Measurements from ENCODE around the gene ASIC2. TPM values are rescaled to one million over a fixed set of nuclear protein-coding genes. Genes with fewer than 3 reads are reported as not detected.
A peak's percentile ranks its signal among the peaks of the same experiment; 100 is the strongest.

The ASIC2 gene
- total and polyA plus RNA-seq, 2 experiments from 2014 or later: 0.52 to 2.8 TPM

DNA sequence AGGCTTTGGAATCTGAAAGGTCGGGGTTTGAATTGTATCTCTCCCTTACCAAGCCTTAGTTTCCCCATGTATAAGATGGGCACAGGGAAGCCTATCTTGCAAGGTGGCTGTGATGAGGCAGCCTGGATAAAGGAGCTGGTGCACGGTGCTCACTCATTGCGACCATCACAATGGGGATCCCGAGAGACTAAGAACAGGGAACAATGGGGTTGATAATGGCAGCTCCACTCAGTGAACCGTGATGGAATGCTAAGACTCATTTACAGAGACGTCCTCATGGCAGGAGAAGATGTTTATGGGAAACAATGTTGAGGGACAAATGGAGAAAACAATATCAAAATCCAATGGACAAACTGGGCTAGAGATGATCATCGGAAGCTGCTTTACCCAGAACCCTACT, 219.7 kb downstream of the ASIC2 start:
- no peaks in the 10 kb centered on the region for H3K4me1 Mint-ChIP-seq

More for the DNA sequence above, 219.7 kb downstream of the ASIC2 start:
- Histone ChIP-seq H3K36me3 (ENCODE audit: insufficient read depth) (no peaks in the 10 kb centered on the region), H3K4me1 (ENCODE audit: insufficient read depth) (no peaks in the 10 kb centered on the region), H3K4me3 (no peak overlapping the region), H3K79me2 (replicated peaks; ENCODE audit: insufficient read depth) (no peaks in the 10 kb centered on the region), H4K20me1 (replicated peaks; ENCODE audit: insufficient read depth) (no peaks in the 10 kb centered on the region), H2AFZ (no peak overlapping the region), H3K9me2 (ENCODE audit: insufficient read depth) (peaks cover 6% of the 10 kb centered on the region; the same call in 1 of the 2 replicates), H3K4me2 (no peak overlapping the region), H3F3A (replicated peaks; ENCODE audit: low read depth) (no peaks in the 10 kb centered on the region), H3K27me3 (ENCODE audit: insufficient read depth) (no peaks in the 10 kb centered on the region), H3K27ac (ENCODE audit: low read depth) (no peak overlapping the region)
- Mint-ChIP-seq H3K9me3 (peaks cover 2% of the 10 kb centered on the region; the same call in 1 of the 3 replicates), H3K4me3 (no peak overlapping the region), H3K36me3 (ENCODE audit: low read depth) (no peaks in the 10 kb centered on the region), H3K27ac (no peak overlapping the region), H3K27me3 (ENCODE audit: insufficient read depth, low read depth, poor library complexity) (no peaks in the 10 kb centered on the region)
- ATAC-seq: peak; percentile 35; the same call in 1 of the 3 replicates
- TF ChIP-seq ZNF114 (CRISPR knock-in tag; IDR thresholded peaks at IDR 0.05): no peak
- TF ChIP-seq, protein P1, sequence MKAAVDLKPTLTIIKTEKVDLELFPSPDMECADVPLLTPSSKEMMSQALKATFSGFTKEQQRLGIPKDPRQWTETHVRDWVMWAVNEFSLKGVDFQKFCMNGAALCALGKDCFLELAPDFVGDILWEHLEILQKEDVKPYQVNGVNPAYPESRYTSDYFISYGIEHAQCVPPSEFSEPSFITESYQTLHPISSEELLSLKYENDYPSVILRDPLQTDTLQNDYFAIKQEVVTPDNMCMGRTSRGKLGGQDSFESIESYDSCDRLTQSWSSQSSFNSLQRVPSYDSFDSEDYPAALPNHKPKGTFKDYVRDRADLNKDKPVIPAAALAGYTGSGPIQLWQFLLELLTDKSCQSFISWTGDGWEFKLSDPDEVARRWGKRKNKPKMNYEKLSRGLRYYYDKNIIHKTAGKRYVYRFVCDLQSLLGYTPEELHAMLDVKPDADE (IDR thresholded peaks at IDR 0.05): no peak
- no peak for TF ChIP-seq ZNF331 (CRISPR knock-in tag; IDR thresholded peaks at IDR 0.05; ENCODE audit: low read depth)
- no peak for TF ChIP-seq EZH2 (IDR thresholded peaks at IDR 0.05; ENCODE audit: low read depth, unreplicated experiment)
- TF ChIP-seq POLR2AphosphoS5 (IDR thresholded peaks at IDR 0.05; ENCODE audit: low read depth): no peak
- TF ChIP-seq CREB1 (CRISPR knock-in tag; IDR thresholded peaks at IDR 0.05; ENCODE audit: low read depth): no peak
- no peak for TF ChIP-seq EZH2phosphoT487 (IDR thresholded peaks at IDR 0.05; ENCODE audit: unreplicated experiment)
- TF ChIP-seq JUNB (IDR thresholded peaks at IDR 0.05; ENCODE audit: unreplicated experiment): no peak
- TF ChIP-seq NANOG (IDR thresholded peaks at IDR 0.05; ENCODE audit: borderline replicate concordance): no peak
- TF ChIP-seq, protein P2, sequence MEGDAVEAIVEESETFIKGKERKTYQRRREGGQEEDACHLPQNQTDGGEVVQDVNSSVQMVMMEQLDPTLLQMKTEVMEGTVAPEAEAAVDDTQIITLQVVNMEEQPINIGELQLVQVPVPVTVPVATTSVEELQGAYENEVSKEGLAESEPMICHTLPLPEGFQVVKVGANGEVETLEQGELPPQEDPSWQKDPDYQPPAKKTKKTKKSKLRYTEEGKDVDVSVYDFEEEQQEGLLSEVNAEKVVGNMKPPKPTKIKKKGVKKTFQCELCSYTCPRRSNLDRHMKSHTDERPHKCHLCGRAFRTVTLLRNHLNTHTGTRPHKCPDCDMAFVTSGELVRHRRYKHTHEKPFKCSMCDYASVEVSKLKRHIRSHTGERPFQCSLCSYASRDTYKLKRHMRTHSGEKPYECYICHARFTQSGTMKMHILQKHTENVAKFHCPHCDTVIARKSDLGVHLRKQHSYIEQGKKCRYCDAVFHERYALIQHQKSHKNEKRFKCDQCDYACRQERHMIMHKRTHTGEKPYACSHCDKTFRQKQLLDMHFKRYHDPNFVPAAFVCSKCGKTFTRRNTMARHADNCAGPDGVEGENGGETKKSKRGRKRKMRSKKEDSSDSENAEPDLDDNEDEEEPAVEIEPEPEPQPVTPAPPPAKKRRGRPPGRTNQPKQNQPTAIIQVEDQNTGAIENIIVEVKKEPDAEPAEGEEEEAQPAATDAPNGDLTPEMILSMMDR (conservative IDR thresholded peaks at IDR 0.05; ENCODE audit: low read depth in 2 of 2): no peak
- TF ChIP-seq, protein P3, sequence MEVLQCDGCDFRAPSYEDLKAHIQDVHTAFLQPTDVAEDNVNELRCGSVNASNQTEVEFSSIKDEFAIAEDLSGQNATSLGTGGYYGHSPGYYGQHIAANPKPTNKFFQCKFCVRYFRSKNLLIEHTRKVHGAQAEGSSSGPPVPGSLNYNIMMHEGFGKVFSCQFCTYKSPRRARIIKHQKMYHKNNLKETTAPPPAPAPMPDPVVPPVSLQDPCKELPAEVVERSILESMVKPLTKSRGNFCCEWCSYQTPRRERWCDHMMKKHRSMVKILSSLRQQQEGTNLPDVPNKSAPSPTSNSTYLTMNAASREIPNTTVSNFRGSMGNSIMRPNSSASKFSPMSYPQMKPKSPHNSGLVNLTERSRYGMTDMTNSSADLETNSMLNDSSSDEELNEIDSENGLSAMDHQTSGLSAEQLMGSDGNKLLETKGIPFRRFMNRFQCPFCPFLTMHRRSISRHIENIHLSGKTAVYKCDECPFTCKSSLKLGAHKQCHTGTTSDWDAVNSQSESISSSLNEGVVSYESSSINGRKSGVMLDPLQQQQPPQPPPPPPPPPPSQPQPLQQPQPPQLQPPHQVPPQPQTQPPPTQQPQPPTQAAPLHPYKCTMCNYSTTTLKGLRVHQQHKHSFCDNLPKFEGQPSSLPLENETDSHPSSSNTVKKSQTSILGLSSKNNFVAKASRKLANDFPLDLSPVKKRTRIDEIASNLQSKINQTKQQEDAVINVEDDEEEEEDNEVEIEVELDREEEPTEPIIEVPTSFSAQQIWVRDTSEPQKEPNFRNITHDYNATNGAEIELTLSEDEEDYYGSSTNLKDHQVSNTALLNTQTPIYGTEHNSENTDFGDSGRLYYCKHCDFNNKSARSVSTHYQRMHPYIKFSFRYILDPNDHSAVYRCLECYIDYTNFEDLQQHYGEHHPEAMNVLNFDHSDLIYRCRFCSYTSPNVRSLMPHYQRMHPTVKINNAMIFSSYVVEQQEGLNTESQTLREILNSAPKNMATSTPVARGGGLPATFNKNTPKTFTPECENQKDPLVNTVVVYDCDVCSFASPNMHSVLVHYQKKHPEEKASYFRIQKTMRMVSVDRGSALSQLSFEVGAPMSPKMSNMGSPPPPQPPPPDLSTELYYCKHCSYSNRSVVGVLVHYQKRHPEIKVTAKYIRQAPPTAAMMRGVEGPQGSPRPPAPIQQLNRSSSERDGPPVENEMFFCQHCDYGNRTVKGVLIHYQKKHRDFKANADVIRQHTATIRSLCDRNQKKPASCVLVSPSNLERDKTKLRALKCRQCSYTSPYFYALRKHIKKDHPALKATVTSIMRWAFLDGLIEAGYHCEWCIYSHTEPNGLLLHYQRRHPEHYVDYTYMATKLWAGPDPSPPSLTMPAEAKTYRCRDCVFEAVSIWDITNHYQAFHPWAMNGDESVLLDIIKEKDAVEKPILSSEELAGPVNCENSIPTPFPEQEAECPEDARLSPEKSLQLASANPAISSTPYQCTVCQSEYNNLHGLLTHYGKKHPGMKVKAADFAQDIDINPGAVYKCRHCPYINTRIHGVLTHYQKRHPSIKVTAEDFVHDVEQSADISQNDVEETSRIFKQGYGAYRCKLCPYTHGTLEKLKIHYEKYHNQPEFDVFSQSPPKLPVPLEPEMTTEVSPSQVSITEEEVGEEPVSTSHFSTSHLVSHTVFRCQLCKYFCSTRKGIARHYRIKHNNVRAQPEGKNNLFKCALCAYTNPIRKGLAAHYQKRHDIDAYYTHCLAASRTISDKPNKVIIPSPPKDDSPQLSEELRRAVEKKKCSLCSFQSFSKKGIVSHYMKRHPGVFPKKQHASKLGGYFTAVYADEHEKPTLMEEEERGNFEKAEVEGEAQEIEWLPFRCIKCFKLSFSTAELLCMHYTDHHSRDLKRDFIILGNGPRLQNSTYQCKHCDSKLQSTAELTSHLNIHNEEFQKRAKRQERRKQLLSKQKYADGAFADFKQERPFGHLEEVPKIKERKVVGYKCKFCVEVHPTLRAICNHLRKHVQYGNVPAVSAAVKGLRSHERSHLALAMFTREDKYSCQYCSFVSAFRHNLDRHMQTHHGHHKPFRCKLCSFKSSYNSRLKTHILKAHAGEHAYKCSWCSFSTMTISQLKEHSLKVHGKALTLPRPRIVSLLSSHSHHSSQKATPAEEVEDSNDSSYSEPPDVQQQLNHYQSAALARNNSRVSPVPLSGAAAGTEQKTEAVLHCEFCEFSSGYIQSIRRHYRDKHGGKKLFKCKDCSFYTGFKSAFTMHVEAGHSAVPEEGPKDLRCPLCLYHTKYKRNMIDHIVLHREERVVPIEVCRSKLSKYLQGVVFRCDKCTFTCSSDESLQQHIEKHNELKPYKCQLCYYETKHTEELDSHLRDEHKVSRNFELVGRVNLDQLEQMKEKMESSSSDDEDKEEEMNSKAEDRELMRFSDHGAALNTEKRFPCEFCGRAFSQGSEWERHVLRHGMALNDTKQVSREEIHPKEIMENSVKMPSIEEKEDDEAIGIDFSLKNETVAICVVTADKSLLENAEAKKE (CRISPR knock-in tag; IDR thresholded peaks at IDR 0.05): no peak
- TF ChIP-seq, protein P4, sequence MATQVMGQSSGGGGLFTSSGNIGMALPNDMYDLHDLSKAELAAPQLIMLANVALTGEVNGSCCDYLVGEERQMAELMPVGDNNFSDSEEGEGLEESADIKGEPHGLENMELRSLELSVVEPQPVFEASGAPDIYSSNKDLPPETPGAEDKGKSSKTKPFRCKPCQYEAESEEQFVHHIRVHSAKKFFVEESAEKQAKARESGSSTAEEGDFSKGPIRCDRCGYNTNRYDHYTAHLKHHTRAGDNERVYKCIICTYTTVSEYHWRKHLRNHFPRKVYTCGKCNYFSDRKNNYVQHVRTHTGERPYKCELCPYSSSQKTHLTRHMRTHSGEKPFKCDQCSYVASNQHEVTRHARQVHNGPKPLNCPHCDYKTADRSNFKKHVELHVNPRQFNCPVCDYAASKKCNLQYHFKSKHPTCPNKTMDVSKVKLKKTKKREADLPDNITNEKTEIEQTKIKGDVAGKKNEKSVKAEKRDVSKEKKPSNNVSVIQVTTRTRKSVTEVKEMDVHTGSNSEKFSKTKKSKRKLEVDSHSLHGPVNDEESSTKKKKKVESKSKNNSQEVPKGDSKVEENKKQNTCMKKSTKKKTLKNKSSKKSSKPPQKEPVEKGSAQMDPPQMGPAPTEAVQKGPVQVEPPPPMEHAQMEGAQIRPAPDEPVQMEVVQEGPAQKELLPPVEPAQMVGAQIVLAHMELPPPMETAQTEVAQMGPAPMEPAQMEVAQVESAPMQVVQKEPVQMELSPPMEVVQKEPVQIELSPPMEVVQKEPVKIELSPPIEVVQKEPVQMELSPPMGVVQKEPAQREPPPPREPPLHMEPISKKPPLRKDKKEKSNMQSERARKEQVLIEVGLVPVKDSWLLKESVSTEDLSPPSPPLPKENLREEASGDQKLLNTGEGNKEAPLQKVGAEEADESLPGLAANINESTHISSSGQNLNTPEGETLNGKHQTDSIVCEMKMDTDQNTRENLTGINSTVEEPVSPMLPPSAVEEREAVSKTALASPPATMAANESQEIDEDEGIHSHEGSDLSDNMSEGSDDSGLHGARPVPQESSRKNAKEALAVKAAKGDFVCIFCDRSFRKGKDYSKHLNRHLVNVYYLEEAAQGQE (IDR thresholded peaks at IDR 0.05; ENCODE audit: unreplicated experiment): no peak
- TF ChIP-seq STAT1 (IDR thresholded peaks at IDR 0.05; ENCODE audit: unreplicated experiment): no peak
- no peak for DNase-seq (ENCODE audit: low spot score)
